Measurements from ENCODE around the gene GPT2.

GPT2 gene, protein sequence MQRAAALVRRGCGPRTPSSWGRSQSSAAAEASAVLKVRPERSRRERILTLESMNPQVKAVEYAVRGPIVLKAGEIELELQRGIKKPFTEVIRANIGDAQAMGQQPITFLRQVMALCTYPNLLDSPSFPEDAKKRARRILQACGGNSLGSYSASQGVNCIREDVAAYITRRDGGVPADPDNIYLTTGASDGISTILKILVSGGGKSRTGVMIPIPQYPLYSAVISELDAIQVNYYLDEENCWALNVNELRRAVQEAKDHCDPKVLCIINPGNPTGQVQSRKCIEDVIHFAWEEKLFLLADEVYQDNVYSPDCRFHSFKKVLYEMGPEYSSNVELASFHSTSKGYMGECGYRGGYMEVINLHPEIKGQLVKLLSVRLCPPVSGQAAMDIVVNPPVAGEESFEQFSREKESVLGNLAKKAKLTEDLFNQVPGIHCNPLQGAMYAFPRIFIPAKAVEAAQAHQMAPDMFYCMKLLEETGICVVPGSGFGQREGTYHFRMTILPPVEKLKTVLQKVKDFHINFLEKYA

DNA sequence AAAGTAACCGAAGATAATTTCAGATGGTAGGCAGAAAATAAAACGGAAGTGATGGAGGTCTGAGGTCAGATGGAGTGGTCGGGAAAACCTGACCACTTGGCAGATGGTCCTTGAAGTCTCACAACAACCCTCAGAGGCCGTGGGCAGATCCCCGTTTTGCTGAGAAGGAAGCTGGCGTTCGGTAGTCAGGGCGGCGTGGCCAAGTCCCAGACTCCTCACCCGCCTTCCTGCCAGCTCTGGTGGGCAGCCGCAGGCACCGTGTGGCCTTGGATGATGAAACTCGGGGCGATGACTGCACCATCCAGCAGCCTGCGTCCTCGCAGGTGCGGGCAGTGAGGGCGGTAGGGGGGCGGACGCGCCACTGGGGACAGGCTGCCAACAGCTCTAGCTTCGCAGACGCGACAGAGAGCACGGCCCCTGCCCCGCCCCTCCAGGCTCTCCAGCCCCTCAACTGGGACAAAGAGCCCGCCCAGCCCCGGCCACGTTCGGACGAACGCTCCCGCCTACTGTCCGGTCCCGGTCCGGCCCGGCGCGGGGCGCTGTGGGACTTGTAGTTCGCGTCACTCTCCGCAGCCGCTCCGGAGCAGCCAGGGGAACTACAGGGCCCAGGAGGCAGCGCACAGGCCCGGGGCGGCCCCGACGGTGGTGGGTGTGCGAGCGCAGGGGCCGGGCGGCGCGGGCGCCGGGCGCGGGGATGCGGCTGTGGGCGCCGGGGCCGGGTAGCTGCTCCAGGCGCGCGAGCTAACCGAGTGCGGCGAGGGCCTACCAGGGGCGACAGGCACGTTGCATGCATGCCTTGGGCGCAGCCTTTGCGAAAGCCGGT, at the start of gene GPT2:
Gene GPT2, plus strand, starts transcription at position 673 of the 823 bp plus-strand sequence. CDS start 354 bp downstream, outside the sequence.
- peak; percentile 85 for DNase-seq

DNA sequence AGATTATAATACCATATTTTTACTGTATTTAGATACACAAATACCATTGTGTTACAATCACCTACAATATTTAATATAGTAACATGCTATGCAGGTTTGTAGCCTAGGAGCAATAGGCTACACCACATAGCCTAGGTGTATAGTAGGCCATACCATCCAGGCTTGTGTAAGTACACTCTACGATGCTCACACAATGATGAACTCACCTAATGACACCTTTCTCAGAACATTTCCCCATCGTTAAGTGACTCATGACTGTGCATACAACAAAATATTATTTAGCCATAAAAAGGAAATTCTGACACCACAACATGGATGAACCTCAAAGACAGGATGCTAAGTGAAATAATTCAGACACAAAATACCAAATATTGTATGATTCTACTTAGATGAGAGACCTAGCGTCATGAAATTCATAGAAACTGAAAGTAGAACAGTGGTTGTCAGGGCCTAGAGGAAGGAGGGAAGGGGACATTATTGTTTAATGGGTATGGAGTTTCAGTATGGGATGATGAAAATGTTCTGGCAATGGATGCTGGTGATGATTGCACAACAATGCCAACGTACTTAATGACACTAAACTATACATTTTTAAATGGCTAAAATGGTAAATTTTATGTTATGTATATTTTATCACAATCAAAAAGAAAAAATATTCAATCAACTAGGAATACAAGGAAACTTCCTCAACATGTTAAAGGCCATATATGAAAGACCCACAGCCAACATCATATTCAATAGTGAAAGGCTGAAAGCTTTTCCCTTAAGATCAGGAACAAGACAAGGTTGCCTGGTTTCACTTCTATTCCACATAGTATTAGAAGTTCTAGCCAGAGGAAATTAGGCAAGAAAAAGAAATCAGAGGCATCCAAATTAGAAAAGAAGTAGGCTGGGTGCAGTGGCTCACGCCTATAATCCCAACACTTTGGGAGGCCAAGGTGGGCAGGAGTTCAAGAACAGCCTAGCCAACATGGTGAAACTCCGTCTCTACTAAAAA, 47.3 kb upstream of the GPT2 start:
- no peak for DNase-seq

DNA sequence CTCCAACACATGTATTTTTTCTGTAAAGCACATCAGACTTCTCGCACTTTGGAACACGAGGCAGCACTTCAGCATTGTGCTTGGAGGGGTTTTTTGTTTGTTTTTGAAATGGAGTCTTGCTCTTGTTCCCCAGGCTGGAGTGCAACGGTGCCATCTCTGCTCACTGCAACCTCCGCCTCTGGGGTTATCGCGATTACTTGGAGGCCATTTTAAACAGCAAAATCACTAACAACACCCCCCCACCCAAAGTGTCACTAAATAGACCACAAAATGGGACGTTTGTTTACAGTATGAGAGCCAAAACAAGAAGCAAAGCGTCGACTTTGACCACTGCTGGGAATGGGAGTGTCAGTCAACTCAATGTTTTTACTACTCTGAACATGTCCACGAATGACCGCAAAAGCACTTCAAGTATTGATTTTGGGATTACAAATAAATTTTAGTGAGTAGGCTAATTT, 44.1 kb upstream of the GPT2 start:
- no peak for DNase-seq

DNA sequence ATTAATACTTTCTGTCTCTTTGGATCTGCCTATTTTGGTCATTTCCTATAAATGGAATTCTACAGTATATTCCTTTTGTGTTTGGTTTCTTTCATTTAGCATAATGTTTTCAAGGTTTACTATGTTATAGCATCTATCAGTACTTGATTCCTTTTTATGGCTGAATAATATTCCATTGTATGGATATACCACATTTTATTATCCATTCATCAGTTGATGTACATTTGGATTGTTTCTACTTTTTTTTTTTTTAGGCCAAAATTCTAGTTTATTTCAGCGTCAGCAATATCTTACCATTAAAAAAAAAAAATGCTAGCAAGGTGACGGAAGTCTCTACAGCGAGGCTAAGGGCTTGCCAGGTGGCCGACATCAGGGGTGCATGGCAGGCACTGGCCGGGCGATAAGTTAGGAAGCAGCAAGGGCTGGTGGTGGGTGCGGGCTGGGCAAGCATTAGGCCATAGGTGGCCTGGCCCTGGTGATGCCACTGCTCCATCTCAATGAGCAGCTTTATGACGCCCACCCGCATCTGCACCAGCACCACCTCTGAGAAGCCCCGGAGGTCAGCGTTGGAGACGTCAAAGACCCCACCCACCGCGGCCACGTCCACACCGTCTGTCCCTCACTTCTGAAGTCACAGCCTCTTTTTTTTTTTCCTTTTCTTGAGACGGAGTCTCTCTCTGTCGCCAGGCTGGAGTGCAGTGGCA, 41.8 kb upstream of the GPT2 start:
- DNase-seq: no peak

DNA sequence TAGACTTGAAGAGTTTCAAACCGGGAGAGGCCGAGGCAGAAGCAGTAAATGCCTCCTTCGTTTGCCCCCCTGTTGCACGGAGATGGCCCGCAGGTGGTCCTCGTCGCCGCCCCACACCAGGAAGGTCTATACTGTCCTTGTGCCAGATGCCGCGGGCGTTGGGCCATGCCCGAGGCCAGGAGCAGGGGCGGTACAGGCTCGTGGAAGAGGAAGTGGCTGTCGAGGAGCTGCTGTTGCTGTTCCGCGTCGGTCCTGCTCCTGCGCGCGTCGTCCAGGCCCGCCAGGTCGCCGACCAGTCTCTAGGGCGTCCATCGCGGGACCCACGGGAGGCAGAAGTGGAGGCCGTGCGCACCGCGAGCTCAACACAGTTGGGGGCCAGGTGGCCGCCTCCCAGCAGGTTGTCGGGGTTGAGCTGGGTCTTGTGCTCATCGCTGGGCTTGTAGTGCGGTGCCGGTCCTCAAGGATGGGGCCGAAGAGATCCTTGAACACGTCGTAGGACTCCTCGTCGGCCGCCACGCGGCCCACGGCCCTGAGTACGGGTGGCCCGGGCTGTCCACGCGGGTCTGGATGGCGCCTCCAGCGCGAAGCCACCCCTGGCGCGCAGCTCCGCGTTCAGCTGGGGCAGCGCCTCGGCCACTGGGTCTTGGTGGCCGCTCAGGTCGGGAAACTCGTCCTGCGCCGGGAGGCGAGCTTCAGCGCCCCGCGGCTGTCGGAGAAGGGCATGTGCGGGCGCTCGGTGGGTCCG, 40.1 kb upstream of the GPT2 start:
- no peak for DNase-seq

DNA sequence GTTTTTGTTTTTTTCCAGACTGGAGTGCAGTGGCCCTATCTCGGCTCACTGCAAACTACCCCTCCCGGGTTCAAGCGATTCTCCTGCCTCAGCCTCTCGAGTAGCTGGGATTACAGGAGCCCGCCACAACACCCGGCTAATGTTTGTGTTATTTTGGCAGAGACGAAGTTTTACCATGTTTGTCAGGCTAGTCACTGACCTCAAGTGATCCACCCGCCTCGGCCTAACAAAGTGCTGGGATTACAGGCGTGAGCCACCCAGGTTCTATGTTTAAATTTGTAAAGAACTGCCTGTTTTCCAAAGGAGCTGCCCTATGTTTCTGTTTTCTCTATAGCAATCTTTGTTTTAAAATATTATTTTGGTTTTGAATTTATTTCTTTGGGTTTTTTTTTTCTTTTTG, 39.4 kb upstream of the GPT2 start:
- DNase-seq: no peak

DNA sequence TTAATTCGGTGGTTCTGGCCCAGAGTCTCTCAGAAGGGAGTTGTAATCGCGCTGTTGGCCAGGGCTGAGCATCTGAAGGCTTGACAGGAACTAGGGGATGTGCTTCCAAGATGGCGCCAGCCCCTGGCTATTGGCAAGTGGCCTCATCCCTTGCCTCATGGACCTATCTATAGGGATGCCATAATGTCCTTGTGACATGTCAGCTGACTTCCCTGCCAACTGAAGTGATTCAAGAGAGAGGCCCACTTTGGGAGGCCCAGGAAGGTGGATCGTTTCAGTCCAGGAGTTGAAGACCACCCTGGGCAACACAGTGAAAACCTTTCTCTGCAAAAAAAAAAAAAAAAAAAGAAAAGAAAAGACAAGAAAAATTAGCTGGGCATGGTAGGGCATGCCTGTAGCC, 38.2 kb upstream of the GPT2 start:
- no peak for DNase-seq

DNA sequence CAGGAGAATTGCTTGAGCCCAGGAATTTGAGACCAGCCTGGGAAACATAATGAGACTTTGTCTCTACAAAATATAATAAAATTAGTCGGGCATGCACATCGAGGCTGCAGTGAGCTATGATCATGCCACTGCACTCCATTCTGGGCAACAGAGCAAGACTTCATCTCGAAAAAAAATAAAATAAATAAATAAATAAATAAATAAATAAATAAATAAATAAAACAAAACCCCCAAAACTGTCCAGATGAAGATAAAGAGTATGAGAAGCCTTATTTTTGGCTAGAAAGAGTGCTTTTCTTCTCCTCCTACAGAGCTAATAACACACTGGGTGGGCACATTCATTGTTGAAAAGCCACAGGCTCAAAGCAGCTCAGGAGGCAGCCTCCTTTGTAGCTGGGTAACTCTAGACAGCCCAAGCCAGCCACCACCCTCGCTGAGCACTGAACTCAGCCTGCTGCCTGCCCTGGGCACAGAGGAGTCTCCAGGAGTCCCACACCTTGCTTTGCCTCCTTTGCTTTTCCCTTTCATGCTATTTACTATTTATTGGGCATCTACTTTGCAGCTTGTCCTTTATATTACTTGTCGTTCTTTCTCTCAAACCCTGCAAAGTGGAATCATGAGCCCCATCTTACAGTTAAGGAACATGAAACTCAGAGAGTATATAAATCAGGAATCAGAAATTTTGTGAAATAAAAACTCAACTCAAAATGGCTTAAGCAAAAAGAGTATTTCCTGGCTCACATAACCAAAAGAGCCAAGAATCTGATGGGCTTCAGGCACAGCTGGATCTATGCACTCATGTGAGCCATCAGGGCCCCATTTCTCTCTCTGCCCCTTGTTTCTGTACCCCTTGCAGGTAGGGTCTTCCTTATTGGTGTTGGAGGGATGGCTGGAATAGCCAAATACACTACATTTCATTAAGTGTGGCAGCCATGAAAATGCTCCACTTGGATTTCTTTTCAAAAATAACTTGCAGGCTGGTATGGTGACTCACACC, 35.1 kb upstream of the GPT2 start:
- no peak for DNase-seq

DNA sequence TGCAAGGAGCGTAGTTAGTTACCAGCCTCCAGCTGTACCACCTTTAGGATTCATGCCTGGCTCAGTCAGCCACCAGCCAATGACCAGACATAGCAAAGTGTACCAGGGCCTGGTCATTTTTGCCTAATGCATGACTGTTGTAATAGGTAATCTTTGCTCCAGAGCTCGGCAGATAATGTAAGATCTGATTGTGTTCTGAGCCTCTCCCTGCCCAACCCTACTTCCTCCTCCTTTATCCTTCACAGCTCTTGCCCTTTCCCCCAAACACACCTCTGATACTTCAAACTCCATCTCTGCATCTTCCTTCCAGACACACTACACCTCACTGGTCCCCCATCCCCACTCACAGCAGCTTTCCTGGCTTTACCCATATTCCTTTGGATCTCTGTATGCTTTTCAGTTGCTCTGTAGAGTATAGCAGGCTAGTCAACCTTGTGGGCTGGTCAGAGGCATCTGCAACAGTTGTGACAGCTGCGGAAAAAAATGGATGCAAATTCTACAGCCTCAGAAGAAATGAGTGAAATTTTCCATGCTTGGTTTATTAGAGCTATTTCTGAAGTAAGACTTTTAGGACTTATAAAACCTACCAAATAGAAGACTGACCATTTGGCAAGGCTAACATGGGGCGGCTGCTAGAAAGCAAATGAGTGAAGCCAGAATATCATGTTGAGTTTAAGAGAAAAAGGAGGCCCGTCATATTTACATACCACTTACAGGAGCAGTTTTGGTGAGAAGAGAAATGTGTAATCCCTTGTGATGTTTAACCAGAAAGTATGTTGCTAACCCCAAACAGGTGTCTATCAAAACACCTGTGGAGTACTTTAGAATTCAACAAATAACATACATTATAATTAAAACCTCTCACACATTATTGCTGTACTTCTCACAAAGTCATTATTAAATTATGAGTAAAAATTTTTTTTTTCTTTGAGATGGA, 33.3 kb upstream of the GPT2 start:
- DNase-seq: no peak

DNA sequence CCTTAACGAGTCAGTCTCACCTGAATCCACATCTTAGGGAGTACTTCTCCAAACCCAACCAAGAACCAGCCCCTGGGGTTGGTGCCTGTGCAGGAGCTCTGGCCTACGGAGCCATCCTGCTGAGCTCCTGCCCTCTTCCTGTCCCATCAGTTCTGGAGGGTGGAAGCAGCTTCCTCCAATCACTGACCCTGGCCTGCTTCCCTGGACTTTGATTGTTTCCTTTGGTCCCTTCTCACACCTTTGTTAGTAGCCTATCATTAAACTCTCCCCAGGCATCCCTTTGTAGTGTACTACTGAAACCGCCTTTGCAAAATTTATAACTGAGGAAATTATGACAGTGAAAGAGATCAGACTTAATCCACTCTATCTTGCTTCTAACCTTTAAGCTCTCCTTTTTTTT, 32.0 kb upstream of the GPT2 start:
- DNase-seq: no peak

DNA sequence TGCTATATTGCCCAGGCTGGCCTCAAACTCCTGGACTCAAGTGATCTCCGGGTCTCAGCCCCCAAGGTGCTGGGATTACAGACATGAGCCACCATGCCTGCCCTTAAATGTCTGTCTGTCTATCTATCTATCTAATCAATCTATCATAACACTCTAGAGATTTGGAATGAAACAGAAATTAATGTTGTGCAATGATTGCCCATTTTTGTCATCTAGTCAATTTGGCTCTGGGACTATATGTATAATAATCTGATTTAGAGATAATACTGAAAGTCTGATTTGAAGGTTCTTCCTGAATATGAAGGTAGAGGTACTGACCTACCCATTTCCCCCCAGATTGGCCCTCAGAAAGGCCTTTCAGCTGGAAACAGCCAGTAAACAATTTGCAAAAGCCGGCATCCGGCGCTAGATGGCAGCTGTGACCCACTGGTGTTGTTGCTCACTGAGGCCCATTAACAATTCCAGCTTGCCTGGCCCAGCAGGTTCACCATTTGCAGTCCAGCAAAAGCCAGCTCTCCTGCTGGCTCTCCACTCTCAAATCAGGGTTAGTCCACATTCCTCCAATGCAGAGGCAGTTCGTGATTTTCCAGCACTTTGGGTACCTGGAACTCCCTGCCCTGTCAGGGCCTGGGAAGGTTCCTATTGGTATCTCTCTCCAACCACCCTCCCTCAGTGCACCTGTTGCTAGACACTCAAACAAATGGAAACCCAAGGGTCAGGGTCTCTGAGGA, 30.3 kb upstream of the GPT2 start:
- peak; percentile 43 for DNase-seq

DNA sequence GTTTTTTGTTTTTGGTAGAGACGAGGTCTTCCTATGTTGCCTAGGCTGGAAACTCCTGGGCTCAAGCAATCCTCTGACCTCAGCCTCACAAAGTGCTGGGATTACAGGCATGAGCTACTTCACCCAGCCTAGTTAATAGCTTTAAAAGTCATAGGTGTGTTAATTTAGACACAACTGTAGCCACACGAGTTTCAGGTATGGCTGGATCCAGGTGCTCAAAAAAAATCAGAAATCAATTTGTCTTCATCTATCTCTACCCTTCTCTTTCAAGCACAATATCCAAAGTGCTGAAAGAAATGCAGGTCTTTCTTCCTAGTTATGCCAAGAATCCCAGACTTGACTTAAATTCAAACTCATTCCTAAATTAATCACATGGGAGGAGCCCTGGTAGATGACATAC, 29.3 kb upstream of the GPT2 start:
- no peak for DNase-seq

DNA sequence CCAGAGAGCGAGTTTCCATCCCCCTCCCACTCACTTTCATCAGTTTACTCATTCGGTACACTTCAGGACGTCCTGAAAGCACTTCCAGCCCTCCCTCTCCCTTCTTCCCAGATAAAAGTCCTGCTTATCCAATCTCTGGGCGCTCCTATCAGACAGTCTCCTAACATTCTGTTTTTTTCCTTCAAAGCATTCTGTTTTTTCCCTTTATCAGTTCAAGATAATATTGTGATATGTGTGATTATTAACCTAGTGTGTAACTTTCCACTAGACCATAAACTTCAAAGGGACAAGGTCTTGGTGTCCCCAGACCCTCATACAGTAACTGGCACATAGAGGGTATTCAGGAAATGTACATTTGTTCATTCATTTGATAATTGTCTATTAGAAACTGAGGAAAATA, 28.8 kb upstream of the GPT2 start:
- no peak for DNase-seq

DNA sequence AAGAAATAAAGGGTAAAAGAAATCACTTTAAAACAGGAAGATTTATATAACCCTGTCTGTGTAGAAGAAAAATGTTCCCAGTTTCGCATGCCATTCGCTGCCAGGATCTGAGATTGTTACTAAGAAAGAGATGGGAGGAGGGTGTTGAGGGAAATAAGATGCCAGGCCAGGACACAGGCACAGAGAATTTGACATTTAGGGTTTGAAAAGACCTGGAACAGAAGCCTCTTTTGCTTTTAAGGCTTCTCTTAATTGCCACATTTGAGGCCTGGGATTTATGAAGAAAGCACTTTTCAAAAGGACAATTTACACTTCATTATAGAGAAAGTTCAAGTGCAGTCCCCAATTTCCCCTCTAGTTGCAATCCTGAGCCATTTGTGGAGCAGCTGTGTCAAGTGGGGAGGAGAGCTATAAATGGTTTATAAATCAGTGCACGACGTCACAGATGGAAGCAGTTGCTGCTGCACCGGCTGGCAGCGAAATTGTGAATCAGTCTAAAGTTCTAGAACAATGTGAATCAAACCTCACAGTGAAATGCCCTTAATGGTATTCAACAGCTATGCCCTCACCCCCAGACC, 26.7 kb upstream of the GPT2 start:
- DNase-seq: no peak

DNA sequence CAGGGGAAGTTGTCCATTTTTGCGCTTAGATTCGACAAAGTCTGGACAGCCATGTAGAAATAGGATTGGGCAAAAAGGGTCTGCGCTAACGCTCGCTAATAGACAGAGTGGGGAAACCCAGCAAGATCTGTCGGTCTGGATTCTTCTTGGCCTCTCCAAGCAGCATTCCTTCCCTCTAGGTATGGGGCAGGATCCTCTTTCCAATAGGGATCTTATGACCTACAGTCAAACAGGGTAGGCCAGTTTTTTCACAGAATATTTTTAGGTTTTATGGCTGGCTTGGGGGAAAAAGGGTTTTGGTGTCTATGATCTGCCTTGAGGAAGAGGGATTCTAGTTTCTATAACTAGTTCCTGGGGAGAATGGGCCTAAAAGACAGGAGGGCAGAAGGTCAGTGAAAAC, 26.0 kb upstream of the GPT2 start:
- DNase-seq: no peak

DNA sequence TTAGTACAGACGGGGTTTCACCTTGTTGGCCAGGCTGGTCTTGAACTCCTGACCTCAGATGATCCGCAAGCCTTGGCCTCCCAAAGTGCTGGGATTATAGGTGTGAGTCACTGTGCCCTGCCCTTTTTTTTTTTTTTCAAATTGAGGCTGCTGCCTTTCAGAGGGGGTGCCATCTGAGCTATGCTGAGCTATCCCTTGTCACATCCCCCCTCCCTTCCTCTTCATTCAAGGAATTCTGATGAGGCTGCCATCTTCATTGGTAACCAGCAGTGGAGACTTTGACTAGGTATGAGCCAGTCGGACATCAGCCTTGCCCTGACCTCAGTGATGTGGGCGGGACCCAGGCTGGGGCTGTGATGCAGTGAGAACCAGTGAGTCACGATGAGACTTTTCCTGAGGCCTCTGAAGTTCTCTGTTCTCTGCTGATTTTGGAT, 24.4 kb upstream of the GPT2 start:
- DNase-seq: no peak
